T-helper 2 cell treated with Interferon-gamma antibody and Interleukin-4, amounts not matched to agents 5 μg/mL and 100 μg/mL, for 36 hours (primary cell): ENCODE measurements around the gene PLEKHM2.

ENCODE experiments used
- DNase-seq: peaks from one replicate; pipeline ENCODE4 v3.0.0; 2021; ENCODE audit warnings: low spot score
- H3K27ac Mint-ChIP-seq: one replicate; pipeline ENCODE4 v1.8.0; 2021; ENCODE audit warnings: mild to moderate bottlenecking, mixed read lengths
- H3K27me3 Mint-ChIP-seq: one replicate; pipeline ENCODE4 v1.8.0; 2021; ENCODE audit warnings: low read depth, mixed read lengths
- H3K36me3 Mint-ChIP-seq: one replicate; pipeline ENCODE4 v1.8.0; 2021; ENCODE audit warnings: low read depth, mixed read lengths
- H3K4me1 Mint-ChIP-seq: one replicate; pipeline ENCODE4 v1.8.0; 2021; ENCODE audit warnings: low read depth, mixed read lengths
- H3K4me3 Mint-ChIP-seq: one replicate; pipeline ENCODE4 v1.8.0; 2022; ENCODE audit warnings: mild to moderate bottlenecking, moderate library complexity, mixed read lengths
- H3K9me3 Mint-ChIP-seq: one replicate; pipeline ENCODE4 v1.8.0; 2021; ENCODE audit warnings: mixed read lengths

Gene PLEKHM2

GRCh38 chr1:15731735-15732685 lies 47.9 kb downstream of the PLEKHM2 start:
- Mint-ChIP-seq H3K4me3 (no peak overlapping the region), H3K27ac (no peak overlapping the region), H3K27me3 (no peaks in the 10 kb centered on the region), H3K9me3 (no peaks in the 10 kb centered on the region), H3K4me1 (no peaks in the 10 kb centered on the region), H3K36me3 (peaks cover 3% of the 10 kb centered on the region)
- no peak for DNase-seq

GRCh38 chr1:15732686-15733081 lies 48.6 kb downstream of the PLEKHM2 start:
- Mint-ChIP-seq H3K36me3 (peaks cover 3% of the 10 kb centered on the region), H3K9me3 (no peaks in the 10 kb centered on the region), H3K4me3 (no peak overlapping the region), H3K27me3 (no peaks in the 10 kb centered on the region), H3K27ac (no peak overlapping the region), H3K4me1 (no peaks in the 10 kb centered on the region)
- DNase-seq = no peak

GRCh38 chr1:15733218-15733725 lies 49.2 kb downstream of the PLEKHM2 start:
- H3K9me3 Mint-ChIP-seq = no peaks in the 10 kb centered on the region
- no peaks in the 10 kb centered on the region for H3K27me3 Mint-ChIP-seq
- DNase-seq = no peak
- H3K4me3 Mint-ChIP-seq = no peak overlapping the region
- H3K4me1 Mint-ChIP-seq = no peaks in the 10 kb centered on the region
- H3K27ac Mint-ChIP-seq = no peak overlapping the region
- H3K36me3 Mint-ChIP-seq = no peaks in the 10 kb centered on the region

DNA sequence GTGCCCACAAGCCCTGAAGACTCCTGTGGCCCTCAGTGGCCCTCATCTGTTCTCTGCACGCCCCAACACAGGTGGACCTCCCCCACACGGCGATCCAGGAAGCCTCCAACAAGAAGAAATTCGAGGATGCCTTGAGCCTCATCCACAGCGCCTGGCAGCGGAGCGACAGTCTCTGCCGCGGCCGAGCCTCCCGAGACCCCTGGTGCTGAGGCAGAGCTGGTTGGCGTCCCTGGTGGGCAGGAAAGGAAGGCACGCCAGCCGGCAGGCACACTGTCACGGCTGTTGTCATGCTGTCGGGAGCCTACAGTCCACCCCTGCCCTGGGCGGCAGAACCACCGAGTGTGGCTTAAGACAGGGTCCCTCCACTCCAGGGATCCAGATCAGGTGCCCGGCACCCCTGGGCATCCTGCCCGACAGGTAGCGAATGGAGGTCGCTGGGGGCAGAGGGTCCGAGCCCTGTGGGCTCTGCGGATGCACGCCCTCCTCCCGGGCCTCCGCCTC lies 49.7 kb downstream of the PLEKHM2 start:
- no peak for DNase-seq
- Mint-ChIP-seq H3K36me3 (no peaks in the 10 kb centered on the region), H3K27me3 (no peaks in the 10 kb centered on the region), H3K27ac (no peak overlapping the region), H3K4me3 (no peak overlapping the region), H3K4me1 (no peaks in the 10 kb centered on the region), H3K9me3 (no peaks in the 10 kb centered on the region)

GRCh38 chr1:15734296-15734695 lies 50.2 kb downstream of the PLEKHM2 start:
- DNase-seq = no peak
- Mint-ChIP-seq H3K4me3 (no peak overlapping the region), H3K36me3 (no peaks in the 10 kb centered on the region), H3K27me3 (no peaks in the 10 kb centered on the region), H3K9me3 (no peaks in the 10 kb centered on the region), H3K27ac (no peak overlapping the region), H3K4me1 (no peaks in the 10 kb centered on the region)

GRCh38 chr1:15734901-15735300 lies 50.8 kb downstream of the PLEKHM2 start:
- H3K36me3 Mint-ChIP-seq = no peaks in the 10 kb centered on the region
- DNase-seq = no peak
- H3K9me3 Mint-ChIP-seq = no peaks in the 10 kb centered on the region
- H3K4me1 Mint-ChIP-seq = no peaks in the 10 kb centered on the region
- H3K27ac Mint-ChIP-seq = no peak overlapping the region
- H3K27me3 Mint-ChIP-seq = no peaks in the 10 kb centered on the region
- H3K4me3 Mint-ChIP-seq = no peak overlapping the region

DNA sequence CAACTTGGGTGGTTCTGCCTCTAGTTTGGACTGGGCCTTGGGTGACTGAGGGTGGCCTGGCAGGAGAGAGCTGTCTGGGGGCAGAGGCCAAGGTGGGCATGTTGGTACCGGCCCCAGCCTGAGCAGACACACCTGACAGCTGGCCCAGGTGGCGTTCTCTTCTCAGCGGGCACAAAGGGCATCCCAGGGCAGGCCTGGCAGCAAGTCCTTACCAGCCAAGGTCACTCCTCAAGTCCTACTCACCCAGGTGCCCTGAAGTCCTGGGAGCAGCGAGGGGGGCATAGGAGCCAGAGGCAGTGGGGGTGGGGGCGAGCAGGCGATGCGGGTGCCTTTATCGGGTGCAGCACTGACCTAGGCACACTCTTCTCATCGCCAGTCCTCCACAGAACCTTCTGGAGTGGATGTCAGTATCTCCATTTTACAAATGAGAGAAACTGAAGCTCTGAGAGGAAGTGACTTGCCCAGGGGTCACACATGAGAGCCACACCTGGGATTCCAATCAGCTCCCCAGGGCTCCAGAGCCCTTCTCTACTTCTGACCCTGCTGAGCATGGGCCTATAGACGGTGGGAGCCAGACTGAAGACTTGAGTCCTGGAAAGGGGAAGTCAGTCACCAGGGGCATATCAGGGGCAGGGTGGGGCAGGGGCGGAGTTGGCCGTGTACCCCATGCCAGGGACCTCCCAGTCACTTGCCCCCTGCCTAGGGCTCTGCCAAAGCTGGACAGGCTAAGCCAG lies 51.4 kb downstream of the PLEKHM2 start:
- no peaks in the 10 kb centered on the region for H3K36me3 Mint-ChIP-seq
- H3K4me3 Mint-ChIP-seq = no peak overlapping the region
- no peaks in the 10 kb centered on the region for H3K9me3 Mint-ChIP-seq
- H3K27me3 Mint-ChIP-seq = no peaks in the 10 kb centered on the region
- DNase-seq = no peak
- no peak overlapping the region for H3K27ac Mint-ChIP-seq
- H3K4me1 Mint-ChIP-seq = no peaks in the 10 kb centered on the region

GRCh38 chr1:15736038-15736891 lies 52.1 kb downstream of the PLEKHM2 start, which contains the start of gene SLC25A34:
TSS of gene SLC25A34 (plus strand) at chr1:15736258. CDS start at chr1:15736486, 228 bp downstream.
- no peak within 1 kb of the TSS for H3K27ac Mint-ChIP-seq
- no peak for DNase-seq

GRCh38 chr1:15736892-15737261 lies 52.8 kb downstream of the PLEKHM2 start:
- Mint-ChIP-seq H3K4me3 (no peak overlapping the region), H3K27me3 (no peaks in the 10 kb centered on the region), H3K27ac (no peak overlapping the region), H3K9me3 (no peaks in the 10 kb centered on the region), H3K4me1 (peaks cover 5% of the 10 kb centered on the region), H3K36me3 (no peaks in the 10 kb centered on the region)
- DNase-seq = no peak

More at GRCh38 chr1:15736038-15736891, 52.1 kb downstream of the PLEKHM2 start, which contains the start of gene SLC25A34:
- no peaks in the 10 kb centered on the region for H3K27me3 Mint-ChIP-seq
- no peaks in the 10 kb centered on the region for H3K9me3 Mint-ChIP-seq
- H3K4me1 Mint-ChIP-seq = peaks cover under 1% of the 10 kb centered on the region
- no peak within 1 kb of the TSS for H3K4me3 Mint-ChIP-seq
- H3K36me3 Mint-ChIP-seq = no peaks in the 10 kb centered on the region

GRCh38 chr1:15737324-15738319 lies 53.5 kb downstream of the PLEKHM2 start:
- Mint-ChIP-seq H3K4me3 (no peak overlapping the region), H3K27me3 (no peaks in the 10 kb centered on the region), H3K9me3 (no peaks in the 10 kb centered on the region), H3K4me1 (peaks cover 5% of the 10 kb centered on the region), H3K36me3 (no peaks in the 10 kb centered on the region), H3K27ac (no peak overlapping the region)
- DNase-seq = no peak

DNA sequence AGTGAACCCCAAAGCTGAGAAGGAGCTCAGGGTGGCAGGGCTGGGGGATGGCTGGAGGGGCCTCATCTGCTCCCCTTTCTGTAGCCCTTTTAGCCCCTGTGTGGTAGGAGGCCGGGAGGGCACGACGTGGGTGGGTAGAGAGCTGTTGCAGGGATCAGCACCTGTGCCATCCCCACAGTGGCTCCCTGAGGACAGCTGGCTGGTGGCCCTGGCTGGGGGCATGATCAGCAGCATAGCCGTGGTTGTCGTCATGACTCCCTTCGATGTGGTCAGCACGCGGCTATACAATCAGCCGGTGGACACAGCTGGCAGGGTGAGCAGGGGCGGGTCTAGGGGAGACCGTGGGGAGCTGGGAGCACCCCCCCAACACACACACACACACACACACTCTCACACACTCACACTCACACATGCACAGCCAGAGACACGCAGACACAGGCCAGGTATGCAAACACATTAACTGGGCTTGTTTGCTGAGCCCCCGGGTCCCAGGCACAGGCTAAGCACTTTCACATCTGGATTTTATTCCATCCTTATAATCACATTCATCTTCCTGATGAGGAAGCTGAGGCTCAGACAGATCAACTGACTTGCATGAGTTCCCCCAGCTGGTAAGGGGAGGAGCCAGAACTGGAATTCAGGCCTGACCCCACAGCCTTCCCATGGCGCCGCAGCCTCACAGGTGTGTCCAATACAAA lies 54.4 kb downstream of the PLEKHM2 start:
- Mint-ChIP-seq H3K27me3 (no peaks in the 10 kb centered on the region), H3K4me3 (no peak overlapping the region), H3K27ac (no peak overlapping the region), H3K4me1 (peaks cover 5% of the 10 kb centered on the region), H3K9me3 (no peaks in the 10 kb centered on the region), H3K36me3 (no peaks in the 10 kb centered on the region)
- no peak for DNase-seq

DNA sequence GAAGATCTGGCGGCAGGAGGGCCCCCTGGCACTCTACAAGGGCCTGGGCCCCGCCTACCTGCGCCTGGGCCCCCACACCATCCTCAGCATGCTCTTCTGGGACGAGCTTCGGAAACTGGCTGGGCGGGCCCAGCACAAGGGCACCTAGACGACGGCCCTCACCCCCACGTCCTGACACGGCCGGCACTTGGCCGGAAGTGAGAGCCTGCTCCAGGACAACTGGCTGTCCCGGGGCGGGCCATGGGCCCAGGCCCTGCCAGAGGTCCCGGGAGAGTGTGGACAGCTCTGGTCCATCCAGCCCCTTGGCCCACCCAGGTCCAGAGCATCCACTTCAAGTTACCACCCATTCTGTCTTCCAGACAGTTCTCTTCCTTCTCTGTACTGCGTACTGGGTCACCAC lies 55.1 kb downstream of the PLEKHM2 start:
- no peaks in the 10 kb centered on the region for H3K27me3 Mint-ChIP-seq
- no peaks in the 10 kb centered on the region for H3K36me3 Mint-ChIP-seq
- H3K4me1 Mint-ChIP-seq = peaks cover 5% of the 10 kb centered on the region
- H3K4me3 Mint-ChIP-seq = no peak overlapping the region
- H3K27ac Mint-ChIP-seq = no peak overlapping the region
- H3K9me3 Mint-ChIP-seq = no peaks in the 10 kb centered on the region
- no peak for DNase-seq
